NCI-H187 treated with DMSO at 0.1 percent for 48 hours (cell line): ENCODE measurements around the gene BHLHA15.

Experiments used
- DNase-seq: peaks from one replicate; lab custom pipeline; 2025; lab: John Stamatoyannopoulos, UW

The BHLHA15 gene

GRCh38 chr7:98225913-98226614 lies 14.8 kb downstream of the BHLHA15 start:
- DNase-seq = no peak

DNA sequence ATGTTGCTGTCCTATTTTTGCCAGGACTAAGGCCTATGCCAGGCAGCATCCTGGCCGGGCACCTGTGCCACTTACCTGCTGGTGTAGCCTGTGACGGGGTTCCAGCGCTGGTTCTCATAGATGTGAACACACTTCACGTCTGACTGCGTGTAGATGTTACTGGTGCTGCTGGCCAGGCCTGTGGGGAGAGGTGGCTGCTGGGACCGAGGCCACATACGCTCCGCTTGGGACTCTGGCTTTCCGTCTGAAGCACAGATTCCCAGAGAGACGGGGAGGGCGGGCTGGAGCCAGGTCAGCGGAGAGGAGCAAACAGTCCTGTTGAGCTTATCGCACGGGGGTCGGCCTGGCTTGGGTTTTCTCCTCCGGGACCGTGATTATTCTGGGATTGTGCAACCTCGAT lies 16.7 kb downstream of the BHLHA15 start:
- no peak for DNase-seq

DNA sequence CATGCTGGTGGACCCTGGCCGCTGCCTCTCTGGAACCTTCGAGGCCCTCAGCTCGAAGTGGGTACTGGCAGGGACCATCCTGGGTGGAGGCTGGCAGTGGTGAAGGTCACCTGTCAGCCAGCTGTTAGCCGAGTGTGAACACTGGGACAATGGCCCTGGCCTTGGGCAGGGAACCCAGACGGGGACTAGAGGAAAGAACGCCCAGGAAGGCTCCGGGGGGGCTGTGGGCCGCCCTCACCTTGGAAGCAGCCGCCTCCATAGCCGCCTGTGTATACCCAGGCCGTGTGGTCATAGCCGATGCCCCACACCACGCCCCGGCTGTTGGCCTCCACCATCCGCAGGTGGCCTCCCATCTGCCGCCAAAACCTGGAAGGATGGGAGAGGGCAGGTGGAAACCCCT lies 17.6 kb downstream of the BHLHA15 start:
- no peak for DNase-seq

- DNase-seq = no peak
Measured at GRCh38 chr7:98229441-98229840, 18.2 kb downstream of the BHLHA15 start.

GRCh38 chr7:98229991-98230745 lies 18.9 kb downstream of the BHLHA15 start:
- DNase-seq = no peak

DNA sequence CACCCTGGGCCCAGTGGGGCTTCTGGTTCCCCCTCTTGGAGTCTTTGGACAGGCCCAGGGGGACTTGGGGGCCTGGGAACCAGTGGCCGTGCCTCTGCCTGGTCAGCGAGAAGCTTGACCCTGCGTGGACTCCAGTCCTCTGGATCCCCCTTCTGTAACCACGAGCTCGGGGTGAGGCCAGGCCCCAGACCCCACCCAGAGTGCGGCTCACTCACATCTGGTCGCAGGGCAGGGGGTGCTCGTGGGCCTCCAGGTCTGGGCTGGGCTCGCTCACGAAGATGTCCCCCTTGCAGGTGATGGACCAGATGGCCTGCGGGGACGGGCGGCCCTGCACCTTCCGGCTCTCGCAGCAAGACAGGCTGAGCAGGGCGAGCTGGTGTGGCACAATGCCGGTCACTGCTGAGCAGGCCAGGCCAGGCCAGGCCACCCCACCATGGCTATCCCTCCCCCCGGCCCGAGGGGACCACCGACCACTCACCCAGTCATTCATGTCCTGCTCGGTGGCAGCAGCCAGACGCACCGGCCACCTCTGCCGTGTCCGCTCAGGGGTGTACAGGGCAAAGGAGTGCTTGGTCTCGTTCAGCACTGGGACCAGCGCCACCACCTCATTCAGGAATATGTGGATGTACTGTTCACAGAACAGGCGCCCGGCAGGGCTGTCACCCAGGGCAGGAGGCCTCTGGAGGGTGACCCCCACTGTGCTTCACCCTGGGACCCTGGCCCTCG lies 19.7 kb downstream of the BHLHA15 start:
- no peak for DNase-seq

- no peak for DNase-seq
Measured at GRCh38 chr7:98231493-98232262, 20.4 kb downstream of the BHLHA15 start.

GRCh38 chr7:98232263-98232585 lies 21.0 kb downstream of the BHLHA15 start:
- DNase-seq = no peak

- DNase-seq = no peak
Measured at GRCh38 chr7:98232799-98233198, 21.6 kb downstream of the BHLHA15 start.

DNA sequence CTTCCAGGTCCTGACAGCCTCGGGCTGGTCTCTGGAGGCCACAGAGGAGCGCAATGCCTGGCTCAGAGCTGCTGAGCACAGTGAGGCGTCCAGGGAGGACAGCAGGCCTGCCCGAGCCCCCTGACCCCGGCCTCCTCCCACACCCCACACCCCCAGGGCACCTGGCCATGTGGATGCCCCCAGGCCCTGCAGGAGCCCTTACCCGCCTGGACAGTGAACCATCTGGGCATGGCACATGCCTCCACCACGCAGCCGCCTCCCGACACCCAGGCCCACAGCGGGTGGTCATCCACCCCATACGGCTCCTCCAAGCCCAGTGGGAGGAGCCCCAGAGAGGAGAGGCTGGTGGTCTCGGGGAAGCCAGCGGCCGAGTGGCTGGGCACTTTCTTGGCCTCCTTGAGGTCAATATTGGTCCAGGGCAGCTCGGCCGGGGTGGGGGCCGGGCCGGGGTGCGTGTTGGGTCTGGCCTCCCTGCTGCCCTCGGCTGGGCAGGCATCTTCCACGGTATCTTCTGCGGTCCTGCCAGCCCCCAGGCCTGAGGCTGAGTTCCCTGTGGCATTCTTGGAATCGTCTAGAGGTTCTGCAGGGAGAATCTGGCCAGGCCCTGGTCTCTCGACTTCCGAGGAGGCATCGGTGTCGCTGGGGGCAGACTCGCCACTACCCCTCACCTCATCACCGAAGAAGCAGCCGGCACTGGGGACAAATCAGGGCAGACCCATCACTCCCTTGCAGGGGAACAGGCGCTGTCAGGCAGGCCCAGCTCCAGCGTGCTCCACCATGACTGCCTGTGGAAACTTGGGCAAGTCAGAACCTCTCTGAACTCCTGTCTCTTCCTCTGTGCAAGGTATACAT lies 22.2 kb downstream of the BHLHA15 start:
- no peak for DNase-seq

- DNase-seq = no peak
Measured at GRCh38 chr7:98234429-98235147, 23.3 kb downstream of the BHLHA15 start.

DNA sequence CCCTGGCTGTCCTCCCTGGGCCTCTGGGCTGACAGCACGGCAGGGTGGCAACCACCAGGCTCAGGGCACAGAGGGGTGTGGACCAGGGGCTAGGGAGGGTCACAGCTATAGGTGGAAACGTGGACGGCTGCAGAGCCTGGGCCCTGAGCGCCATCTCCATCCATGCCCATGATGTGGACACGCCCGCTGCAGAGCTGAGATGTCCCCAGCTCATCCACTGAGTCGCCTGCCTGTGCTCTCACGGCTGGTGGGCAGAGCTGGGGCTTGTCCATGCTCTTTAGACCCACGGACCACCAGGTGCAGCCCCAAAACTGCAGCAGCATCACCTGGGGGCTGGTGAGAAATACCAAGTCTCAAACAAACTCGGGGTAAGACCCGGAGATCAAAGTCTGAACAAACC lies 24.7 kb downstream of the BHLHA15 start:
- DNase-seq = no peak

DNA sequence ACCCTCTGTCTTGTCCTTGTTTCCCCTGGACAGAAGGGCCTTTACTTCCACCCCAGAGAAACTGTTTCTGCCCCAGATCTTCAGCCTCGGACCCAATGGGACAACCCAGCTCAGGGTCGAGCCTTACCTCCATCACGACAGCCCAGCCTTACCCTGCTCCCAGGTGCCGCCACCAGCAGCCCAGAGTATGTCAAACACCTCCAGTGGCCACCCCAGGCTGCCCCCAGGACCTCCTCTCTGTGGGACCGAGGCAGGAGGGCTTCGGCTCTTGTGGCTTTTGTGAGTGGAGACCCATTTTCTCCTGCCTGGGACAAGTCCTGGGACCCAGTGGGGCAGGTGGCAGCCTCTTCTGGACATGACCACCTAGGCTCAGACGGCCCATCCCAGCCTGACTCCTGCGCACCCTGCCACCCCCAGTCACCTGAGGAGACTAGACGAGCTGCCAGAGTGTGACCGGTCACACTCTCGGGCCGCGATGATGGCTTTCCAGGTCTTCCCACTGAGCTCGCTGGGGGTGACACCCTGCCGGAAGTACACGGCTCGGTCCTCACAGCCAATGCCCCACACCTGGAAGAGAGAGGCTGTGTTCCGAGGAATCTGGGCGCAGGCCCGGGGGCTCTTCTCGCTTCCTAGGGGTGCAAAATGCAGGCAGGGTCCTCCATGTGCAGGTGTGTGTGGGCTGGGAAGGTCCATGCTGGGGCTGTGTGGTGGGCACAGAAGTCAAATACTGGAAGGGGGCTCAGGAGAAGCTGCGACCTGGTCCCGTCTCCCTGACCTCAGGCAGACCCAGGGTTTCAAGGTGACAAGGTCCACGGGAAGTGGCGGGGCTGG lies 25.3 kb downstream of the BHLHA15 start:
- no peak for DNase-seq

DNA sequence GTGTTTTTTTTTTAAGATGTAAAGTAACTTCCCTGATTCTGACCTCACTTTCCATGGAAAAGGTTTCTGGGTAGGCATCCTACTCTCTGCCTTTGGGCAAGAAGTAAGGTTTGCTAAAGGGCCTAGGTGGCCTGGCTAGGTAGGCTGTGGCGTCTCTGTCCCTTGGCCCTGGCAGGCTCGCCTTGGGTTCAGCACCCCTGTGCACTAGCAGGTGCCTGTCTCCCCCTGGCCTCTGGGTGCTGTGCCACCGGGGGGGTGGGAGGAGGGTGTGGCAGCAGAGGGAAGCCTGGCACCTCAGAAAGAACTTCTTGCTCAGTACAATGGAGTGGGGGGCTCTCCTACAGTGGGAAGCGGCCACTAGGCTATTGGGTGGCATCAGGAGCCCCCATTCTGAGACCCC lies 26.8 kb downstream of the BHLHA15 start:
- no peak for DNase-seq

GRCh38 chr7:98238976-98239375 lies 27.7 kb downstream of the BHLHA15 start:
- DNase-seq = no peak

DNA sequence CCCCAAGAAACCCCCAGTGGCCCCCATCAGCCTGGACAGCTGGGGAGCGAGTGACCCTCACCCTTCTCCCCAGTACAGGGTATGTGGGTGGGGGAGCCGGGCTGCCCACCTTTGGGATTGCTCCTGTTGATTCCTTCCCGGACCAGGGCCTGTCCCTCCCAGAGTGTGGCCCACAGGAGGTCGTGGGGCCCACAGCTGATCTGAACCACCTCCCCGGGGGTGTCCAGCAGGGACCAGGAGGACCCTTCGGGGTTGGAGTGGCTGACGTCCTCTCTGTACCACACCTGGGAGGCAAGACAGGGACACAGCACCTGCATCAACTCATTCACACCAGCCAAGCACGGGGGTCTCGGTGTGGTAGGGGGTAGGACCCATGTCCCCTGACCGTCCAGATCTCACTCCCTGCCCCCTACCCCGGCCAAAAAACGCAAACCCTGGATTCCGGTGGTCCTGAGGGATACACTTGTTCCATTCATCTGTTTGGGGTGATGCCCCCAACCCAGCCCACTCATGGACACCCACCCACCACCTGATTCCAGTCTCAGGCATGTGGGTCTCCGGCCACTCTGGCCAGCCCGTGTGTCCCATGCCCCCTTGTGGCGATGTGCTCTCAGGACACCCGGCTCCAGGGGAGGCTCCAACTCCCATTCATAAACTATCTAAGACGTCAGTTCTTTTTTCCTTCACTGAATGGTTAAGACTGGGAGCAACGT lies 29.9 kb downstream of the BHLHA15 start:
- no peak for DNase-seq

DNA sequence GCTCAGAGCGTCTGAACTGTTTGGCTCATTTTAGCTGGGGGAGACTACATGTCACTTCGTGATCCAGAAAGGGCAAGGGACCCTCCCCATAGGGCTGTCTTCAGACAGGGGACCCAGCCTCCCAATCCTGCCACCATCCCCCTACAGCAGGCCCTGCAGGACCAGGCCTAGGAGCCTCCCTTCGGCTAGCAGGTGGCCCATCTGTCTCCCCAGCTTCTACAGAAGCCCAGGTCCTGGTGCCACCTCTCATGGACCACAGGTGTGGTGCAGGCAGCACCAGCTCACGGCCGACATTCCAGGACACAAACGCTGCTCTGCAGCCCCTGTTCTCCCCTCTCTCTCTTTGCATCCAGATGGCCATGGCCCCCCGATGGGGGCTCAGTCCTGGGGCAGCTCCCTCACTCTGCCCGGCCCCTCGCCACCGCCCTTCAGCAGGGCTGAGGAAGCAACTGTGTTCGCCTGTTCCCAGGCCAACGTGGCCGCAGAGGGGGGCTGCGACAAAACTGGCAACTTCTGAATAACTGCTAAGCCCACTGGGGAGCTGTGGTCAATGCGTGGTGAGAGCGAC lies 30.5 kb downstream of the BHLHA15 start:
- DNase-seq = no peak

GRCh38 chr7:98242342-98242741 lies 31.1 kb downstream of the BHLHA15 start:
- no peak for DNase-seq

DNA sequence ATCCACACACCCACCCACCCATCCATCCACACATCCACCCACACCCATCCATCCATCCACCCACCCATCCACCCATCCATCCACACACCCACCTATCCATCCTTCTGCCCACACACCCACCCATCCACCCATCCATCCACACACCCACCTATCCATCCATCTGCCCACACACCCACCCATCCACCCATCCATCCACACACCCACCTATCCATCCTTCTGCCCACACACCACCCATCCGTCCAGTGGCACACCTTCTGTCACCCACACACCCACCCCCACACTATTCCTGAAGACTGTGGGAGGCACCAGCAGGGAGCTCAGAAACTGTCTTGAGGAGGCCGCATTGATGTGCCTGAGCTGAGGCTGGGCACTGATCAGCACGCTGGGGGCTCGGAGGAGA lies 31.7 kb downstream of the BHLHA15 start:
- DNase-seq = no peak
